ENCODE results near the gene CDH6. TPM values are rescaled to one million over a fixed set of nuclear protein-coding genes. Genes with fewer than 3 reads are reported as not detected.
"Not testable (repeated sequence)": the region's sequence is repeated elsewhere in the genome, so short reads cannot be mapped to it uniquely, and the experiment has no call there.

Gene CDH6
- total RNA-seq, 2 donors from 2014 or later: not detected

DNA sequence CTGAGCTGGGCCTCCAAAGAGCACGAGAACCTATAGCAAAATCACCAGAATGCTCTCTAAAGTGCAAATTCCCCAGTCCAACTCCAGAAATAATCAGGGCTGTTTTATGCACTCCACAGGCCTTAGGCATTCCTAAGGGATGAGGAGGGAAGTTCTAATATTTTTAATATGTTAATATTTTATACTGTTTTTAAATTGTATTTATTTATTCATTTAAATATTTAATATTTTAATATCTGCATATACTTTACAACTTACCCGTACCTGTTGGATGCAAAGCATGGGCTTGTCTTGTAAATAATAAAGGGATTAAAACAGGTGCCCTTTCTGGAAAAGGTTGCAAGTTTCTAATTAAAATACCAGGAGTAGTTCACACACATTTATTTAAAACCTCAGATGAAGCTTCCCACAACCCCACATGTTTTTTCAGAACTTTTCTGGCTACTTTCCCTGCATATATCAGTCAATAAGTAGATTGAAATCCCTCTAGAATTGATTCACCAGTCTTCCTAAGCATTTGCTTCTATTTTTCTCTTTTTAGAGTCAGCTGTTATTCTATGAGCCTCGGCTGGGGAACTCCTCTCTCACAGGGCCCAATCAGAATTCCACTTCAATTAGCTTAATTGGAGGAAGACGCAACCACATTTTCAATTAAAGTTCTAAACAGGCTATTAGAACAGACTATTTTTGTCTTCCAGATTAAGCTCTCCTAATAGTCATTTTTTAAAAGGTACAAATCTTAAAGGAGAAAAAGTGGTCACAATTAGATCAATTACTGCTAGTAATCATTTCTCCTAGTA lies 140.8 kb downstream of the CDH6 start:
- DNase-seq (ENCODE audit: low spot score) (no peak), ATAC-seq (no peak)
- H3K9me3 Mint-ChIP-seq: no peaks in the 10 kb centered on the region
- no peak overlapping the region for H3K4me3 Mint-ChIP-seq
- no peak overlapping the region for H3K27ac Mint-ChIP-seq
- H3K27me3 Mint-ChIP-seq: no peaks in the 10 kb centered on the region
- no peaks in the 10 kb centered on the region for H3K4me1 Mint-ChIP-seq (ENCODE audit: low read depth in 2 of 2)
- H3K36me3 Mint-ChIP-seq: no peaks in the 10 kb centered on the region

DNA sequence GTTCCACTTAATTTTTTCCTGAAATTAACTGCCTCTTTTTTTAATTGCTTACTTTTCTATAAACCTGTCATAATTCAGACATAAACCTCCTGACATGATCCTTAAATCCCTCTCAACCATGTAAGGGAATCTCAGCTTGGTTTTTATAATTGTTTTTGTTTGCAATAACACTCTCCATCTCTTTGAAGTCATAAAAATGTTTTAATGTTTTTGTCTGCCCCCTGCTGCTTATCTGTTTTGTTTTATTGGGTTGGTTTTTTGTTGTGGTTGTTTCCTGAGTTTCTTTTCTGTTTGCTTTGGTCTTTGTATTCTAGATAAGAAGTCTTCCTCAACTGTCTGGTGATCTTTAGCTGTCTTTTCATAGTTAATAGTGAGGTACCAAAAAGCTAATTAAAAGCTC lies 142.0 kb downstream of the CDH6 start:
- no peak for DNase-seq (ENCODE audit: low spot score)
- no peak for ATAC-seq
- no peak overlapping the region for H3K27ac Mint-ChIP-seq
- H3K36me3 Mint-ChIP-seq: no peaks in the 10 kb centered on the region
- H3K4me1 Mint-ChIP-seq (ENCODE audit: low read depth in 2 of 2): no peaks in the 10 kb centered on the region
- no peaks in the 10 kb centered on the region for H3K9me3 Mint-ChIP-seq
- H3K4me3 Mint-ChIP-seq: no peak overlapping the region
- no peaks in the 10 kb centered on the region for H3K27me3 Mint-ChIP-seq

DNA sequence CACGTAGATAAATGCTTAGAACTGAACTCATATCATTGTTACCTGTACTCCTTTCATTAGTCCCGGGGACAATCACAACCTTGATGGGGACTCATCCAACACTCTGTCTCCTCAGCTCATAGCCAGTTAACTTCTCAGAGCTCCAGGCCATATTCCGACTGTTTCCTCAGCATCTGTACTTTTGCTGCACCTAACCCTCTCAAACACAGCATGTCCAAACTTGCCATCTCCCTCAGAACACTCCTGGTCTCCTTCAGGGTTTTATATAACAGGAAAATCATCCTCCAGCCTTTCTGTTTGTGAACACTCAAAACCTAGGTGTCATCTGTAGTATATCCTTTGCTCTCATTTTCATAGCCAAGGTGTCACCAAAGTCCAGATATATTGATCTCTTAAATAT lies 150.5 kb downstream of the CDH6 start:
- no peaks in the 10 kb centered on the region for H3K4me1 Mint-ChIP-seq (ENCODE audit: low read depth in 2 of 2)
- H3K27me3 Mint-ChIP-seq: no peaks in the 10 kb centered on the region

DNA sequence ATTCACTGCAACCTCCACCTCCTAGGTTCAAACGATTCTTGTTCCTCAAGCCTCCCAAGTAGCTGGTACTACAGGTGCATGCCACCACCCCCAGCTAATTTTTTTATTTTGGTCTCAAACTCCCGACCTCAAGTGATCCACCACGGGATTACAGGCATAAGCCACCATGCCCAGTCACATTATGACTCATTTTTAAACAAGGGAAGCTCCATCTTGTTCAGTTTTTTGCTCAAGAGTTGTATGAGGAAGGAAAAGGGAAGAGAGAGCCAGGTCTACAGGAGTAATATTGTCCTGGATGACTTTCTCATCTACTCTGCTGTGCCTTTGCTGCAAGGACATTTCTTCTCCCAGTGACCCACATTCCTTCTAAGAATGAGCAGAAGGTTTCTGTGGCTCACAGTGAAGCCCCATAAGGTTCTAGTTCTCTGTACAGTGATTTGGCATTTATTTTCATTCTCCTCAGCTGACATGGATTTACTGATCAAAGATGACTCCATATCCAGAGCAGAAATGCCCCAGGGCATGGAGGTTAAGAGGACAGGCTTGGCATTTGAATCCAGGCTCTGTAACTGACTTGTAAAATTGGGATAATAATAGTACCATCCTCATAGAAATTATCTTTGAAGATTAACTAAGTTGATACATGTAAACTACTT lies 153.5 kb downstream of the CDH6 start:
- no peak for ATAC-seq
- no peak for DNase-seq (ENCODE audit: low spot score)

More for the DNA sequence above, 150.5 kb downstream of the CDH6 start:
- peaks cover 5% of the 10 kb centered on the region for H3K9me3 Mint-ChIP-seq
- no peak overlapping the region for H3K27ac Mint-ChIP-seq
- DNase-seq (ENCODE audit: low spot score): no peak
- no peak for ATAC-seq
- no peaks in the 10 kb centered on the region for H3K36me3 Mint-ChIP-seq
- no peak overlapping the region for H3K4me3 Mint-ChIP-seq

DNA sequence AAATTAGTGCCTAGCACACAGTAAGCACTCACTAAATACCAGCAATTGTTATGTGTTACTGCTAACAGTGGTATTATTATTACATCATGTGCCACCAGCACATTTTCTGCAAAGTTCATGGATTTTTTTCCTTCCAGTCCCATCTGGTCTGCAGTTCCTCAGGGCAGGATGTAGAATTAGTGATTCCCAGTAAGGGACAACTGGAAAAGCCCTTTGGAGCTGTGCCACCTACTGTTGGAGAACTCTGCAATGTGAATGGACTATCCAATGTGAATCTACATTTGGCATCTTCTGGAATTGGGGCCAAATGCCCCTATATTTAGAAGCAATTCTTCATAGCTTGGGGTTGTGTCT lies 154.0 kb downstream of the CDH6 start:
- DNase-seq (ENCODE audit: low spot score): no peak
- Mint-ChIP-seq H3K36me3 (no peaks in the 10 kb centered on the region), H3K27ac (no peak overlapping the region), H3K27me3 (peaks cover under 1 to 10% of the 10 kb centered on the region in 2 donors), H3K4me3 (no peak overlapping the region), H3K4me1 (ENCODE audit: low read depth in 2 of 2) (no peaks in the 10 kb centered on the region), H3K9me3 (no peaks in the 10 kb centered on the region)
- no peak for ATAC-seq

More for the DNA sequence above, 153.5 kb downstream of the CDH6 start:
- Mint-ChIP-seq H3K27ac (no peak overlapping the region), H3K27me3 (peaks cover 0 to 5% of the 10 kb centered on the region in 2 donors), H3K36me3 (no peaks in the 10 kb centered on the region), H3K4me3 (no peak overlapping the region), H3K9me3 (peaks cover 3% of the 10 kb centered on the region), H3K4me1 (ENCODE audit: low read depth in 2 of 2) (no peaks in the 10 kb centered on the region)

DNA sequence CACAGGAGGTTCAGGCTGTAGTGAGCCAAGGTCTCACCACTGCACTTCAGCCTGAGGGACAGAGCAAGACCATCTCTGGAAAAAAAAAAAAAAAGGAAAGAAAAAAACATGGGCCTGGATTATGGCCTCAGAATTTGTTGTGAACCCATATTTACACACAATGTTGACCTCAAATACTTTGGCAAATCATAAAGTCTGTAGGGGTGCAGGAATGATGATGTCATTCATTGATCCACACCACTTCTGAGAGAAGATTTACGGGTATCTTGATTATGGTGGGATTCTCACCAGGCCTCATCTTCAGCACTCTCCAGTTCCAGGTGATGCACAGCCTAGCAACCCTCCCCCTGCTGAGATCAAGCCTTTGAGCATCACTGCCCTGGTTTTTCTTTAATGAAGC lies 156.9 kb downstream of the CDH6 start:
- ATAC-seq (no peak), DNase-seq (ENCODE audit: low spot score) (no peak)
- Mint-ChIP-seq H3K4me3 (no peak overlapping the region), H3K36me3 (no peaks in the 10 kb centered on the region), H3K9me3 (no peaks in the 10 kb centered on the region), H3K27me3 (peaks cover 2 to 25% of the 10 kb centered on the region in 2 donors), H3K27ac (no peak overlapping the region), H3K4me1 (ENCODE audit: low read depth in 2 of 2) (no peaks in the 10 kb centered on the region)

DNA sequence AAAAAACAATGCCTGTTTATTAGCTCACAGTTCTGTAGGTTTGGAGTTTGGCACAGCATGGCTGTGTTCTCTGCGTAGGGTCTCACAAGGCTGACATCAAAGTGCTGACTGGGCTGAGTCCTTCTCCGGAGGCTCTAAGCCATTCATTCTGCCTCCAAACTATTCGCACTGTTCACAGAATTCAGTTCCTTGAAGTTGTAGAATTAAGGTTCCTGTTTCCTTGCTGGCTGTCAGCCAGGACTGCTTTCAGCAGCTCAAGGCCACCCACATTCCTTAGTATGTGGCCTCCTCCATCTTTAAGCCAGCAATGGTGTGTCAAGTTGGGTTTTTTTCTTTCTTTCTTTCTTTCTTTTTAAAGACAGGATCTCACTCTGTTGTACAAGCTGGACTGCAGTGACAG lies 161.9 kb downstream of the CDH6 start:
- Mint-ChIP-seq H3K4me1 (ENCODE audit: low read depth in 2 of 2) (no peaks in the 10 kb centered on the region), H3K27me3 (peaks cover 5 to 25% of the 10 kb centered on the region in 2 donors), H3K4me3 (no peak overlapping the region), H3K27ac (no peak overlapping the region), H3K36me3 (no peaks in the 10 kb centered on the region), H3K9me3 (peaks cover 3% of the 10 kb centered on the region)
- ATAC-seq (no peak), DNase-seq (ENCODE audit: low spot score) (no peak)

DNA sequence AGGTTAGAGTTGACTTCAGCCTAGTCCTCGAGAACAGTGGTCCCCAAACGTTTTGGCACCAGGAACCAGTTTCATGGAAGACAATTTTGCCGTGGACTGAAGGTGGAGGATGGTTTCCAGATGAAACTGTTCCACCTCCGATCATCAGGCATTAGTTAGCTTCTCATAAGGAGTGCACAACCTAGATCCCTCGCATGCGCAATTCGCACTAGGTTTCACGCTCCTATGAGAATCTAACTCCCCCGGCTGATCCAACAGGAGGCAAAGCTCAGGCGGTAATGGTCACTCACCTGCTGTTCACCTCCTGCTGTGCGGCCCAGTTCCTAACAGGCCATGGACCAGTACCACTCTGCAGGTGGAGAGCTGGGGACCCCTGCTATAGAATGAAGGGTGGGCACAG lies 163.6 kb downstream of the CDH6 start:
- Mint-ChIP-seq H3K36me3 (no peaks in the 10 kb centered on the region), H3K4me1 (ENCODE audit: low read depth in 2 of 2) (no peaks in the 10 kb centered on the region), H3K4me3 (no peak overlapping the region), H3K9me3 (peaks cover 3% of the 10 kb centered on the region), H3K27ac (no peak overlapping the region), H3K27me3 (peaks cover 5 to 20% of the 10 kb centered on the region in 2 donors)
- DNase-seq (ENCODE audit: low spot score): no peak
- no peak for ATAC-seq

DNA sequence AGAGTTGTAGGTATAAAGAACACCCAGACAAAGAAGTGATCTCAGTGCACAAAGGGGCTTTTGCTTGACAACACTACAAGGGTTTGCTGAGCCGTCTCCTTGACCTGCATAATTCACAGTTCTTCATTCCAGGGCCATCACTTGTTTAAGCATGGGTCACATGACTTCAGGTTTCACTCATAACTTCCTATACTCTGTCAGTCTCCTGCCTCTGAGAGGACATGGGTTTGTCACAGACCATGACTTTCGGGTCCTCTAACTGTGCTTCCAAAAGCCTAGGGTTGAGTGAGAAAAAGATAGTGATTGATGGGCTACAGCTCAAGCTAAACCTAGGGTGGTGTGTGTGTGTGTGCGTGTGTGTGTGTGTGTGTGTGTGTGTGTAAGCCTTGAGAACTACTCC lies 166.4 kb downstream of the CDH6 start:
- H3K27ac Mint-ChIP-seq: no peak overlapping the region
- peaks cover 0 to 3% of the 10 kb centered on the region in 2 donors for H3K27me3 Mint-ChIP-seq
- H3K9me3 Mint-ChIP-seq: peaks cover 7% of the 10 kb centered on the region
- H3K4me3 Mint-ChIP-seq: no peak overlapping the region
- DNase-seq (ENCODE audit: low spot score): no peak
- no peaks in the 10 kb centered on the region for H3K36me3 Mint-ChIP-seq
- no peak for ATAC-seq
- H3K4me1 Mint-ChIP-seq (ENCODE audit: low read depth in 2 of 2): no peaks in the 10 kb centered on the region

DNA sequence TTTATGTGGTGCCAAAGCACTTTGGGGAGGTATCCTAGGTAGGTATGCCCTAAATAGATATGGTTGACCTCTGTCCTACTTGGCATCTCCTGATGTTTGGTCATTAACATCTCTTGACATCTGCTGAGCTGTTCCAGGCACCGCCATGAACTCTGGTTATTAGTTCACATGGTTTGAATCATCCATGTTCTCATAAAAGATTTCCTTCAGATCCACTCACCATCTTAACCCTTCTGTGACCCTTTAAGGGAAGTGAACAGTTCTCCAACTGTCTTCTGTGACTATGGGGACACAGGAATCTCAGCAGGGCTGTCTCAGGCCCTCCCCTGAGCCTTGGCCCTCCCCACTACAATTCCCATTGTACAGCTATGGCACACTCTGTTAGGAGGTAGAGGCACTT lies 167.7 kb downstream of the CDH6 start:
- Mint-ChIP-seq H3K36me3 (no peaks in the 10 kb centered on the region), H3K27me3 (peaks cover 0 to 3% of the 10 kb centered on the region in 2 donors), H3K4me1 (ENCODE audit: low read depth in 2 of 2) (no peaks in the 10 kb centered on the region), H3K27ac (no peak overlapping the region), H3K4me3 (no peak overlapping the region), H3K9me3 (peaks cover 7% of the 10 kb centered on the region)
- no peak for DNase-seq (ENCODE audit: low spot score)
- no peak for ATAC-seq

DNA sequence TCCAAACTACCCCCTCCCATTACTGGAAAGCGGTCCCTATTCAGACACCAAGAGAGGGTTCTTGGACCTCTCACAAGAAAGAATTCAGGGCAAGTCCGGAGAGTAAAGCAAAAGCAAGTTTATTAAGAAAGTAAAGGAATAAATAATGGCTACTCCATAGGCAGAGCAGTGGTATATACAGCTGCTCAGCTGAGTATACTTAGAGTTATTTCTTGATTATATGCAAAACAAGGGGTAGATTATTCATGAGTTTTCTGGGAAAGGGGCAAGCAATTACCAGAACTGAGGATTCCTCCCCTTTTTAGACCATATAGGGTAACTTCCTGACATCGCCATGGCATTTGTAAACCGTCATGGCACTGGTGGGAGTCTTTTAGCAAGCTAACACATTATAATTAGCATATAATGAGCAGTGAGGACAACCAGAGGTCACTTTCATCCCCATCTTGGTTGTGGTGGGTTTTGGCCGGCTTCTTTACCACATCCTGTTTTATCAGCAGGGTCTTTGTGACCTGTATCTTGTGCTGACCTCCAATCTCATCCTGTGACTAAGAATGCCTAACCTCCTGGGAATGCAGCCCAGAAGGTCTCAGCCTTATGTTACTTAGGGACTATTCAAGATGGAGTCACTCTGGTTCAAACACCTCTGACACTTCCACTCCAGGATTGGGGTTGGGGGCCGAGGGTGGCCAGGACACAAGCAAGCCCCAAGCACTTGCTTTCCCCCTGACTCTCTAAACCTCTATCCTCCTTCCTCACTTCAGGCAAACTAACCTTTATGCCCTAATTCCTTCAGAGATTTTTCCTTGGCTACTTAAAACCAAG lies 168.4 kb downstream of the CDH6 start:
- H3K36me3 Mint-ChIP-seq; ATAC-seq; H3K9me3 Mint-ChIP-seq; H3K27ac Mint-ChIP-seq; H3K27me3 Mint-ChIP-seq; H3K4me1 Mint-ChIP-seq (ENCODE audit: low read depth in 2 of 2); H3K4me3 Mint-ChIP-seq; DNase-seq (ENCODE audit: low spot score): not testable (repeated sequence)

DNA sequence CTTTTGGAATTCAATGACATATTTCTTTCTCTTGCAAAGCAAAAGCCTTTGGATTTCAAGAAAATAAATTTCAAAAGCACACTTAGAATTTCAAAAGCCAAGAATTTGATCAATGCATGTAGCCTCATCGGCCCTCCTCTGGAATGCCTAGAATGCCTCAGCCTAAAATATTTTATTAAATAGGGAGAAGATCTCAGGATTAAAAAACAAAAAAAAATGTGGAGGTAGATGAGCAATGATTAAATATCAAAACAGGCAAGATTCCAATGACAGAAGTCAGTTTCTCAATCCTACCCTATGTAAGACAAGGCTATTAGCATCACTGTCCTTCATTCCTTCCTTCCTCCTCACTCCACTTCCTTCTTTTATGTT lies 169.0 kb downstream of the CDH6 start:
- H3K4me3 Mint-ChIP-seq: no peak overlapping the region

DNA sequence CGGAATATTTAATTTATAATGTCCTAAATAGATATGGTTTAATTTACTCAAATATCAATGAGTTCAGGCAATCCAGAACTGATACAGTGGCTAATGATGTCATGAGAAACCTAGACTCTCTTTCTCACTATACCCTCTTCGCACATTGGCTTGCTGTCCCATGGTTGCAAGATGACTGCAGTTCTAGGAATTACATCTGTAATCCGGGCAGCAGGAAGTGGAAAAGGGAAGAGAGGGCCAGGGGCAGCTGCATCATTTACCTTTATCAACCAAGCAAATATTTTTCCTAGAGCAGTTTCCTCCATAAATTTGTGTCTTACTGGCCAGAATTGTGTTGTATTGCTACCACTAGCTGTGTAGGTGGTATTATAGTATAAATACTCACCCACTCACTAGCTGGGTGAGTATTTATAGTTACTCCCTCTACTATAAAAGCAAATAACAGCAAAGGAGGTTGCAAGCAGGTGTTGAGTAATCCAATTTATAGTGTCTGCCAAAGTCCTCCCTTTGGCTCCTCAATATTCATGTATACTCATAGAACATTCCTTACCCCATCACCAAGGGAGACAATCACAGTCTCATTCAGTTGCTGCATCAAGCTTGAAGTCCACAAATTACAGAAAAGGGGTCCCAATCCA lies 169.6 kb downstream of the CDH6 start:
- Mint-ChIP-seq H3K4me1 (ENCODE audit: low read depth in 2 of 2) (no peaks in the 10 kb centered on the region), H3K27ac (no peak overlapping the region), H3K36me3 (no peaks in the 10 kb centered on the region)

More for the DNA sequence above, 169.0 kb downstream of the CDH6 start:
- H3K4me1 Mint-ChIP-seq (ENCODE audit: low read depth in 2 of 2): no peaks in the 10 kb centered on the region
- peaks cover 0 to 2% of the 10 kb centered on the region in 2 donors for H3K27me3 Mint-ChIP-seq
- H3K27ac Mint-ChIP-seq: no peak overlapping the region
- DNase-seq (ENCODE audit: low spot score): no peak
- no peak for ATAC-seq
- peaks cover 6% of the 10 kb centered on the region for H3K9me3 Mint-ChIP-seq
- no peaks in the 10 kb centered on the region for H3K36me3 Mint-ChIP-seq

More for the DNA sequence above, 169.6 kb downstream of the CDH6 start:
- Mint-ChIP-seq H3K4me3 (no peak overlapping the region), H3K27me3 (peaks cover 0 to 2% of the 10 kb centered on the region in 2 donors), H3K9me3 (peaks cover 3% of the 10 kb centered on the region)
- ATAC-seq (no peak), DNase-seq (ENCODE audit: low spot score) (no peak)
